IPS-18c (cell line): ENCODE measurements around the gene HAND1.

Experiments used
- H3K4me3 ChIP-seq: 2 replicates; pipeline ENCODE4 v1.7.0; 2013; ENCODE audit warnings: low read depth, mild to moderate bottlenecking, low read length, moderate library complexity; ENCODE audit not compliant: insufficient read depth
- H3K9me3 ChIP-seq: one replicate; pipeline ENCODE4 v1.6.1; 2013; ENCODE audit warnings: mild to moderate bottlenecking, low read length, moderate library complexity; ENCODE audit not compliant: control insufficient read depth, insufficient read depth

Gene HAND1

DNA sequence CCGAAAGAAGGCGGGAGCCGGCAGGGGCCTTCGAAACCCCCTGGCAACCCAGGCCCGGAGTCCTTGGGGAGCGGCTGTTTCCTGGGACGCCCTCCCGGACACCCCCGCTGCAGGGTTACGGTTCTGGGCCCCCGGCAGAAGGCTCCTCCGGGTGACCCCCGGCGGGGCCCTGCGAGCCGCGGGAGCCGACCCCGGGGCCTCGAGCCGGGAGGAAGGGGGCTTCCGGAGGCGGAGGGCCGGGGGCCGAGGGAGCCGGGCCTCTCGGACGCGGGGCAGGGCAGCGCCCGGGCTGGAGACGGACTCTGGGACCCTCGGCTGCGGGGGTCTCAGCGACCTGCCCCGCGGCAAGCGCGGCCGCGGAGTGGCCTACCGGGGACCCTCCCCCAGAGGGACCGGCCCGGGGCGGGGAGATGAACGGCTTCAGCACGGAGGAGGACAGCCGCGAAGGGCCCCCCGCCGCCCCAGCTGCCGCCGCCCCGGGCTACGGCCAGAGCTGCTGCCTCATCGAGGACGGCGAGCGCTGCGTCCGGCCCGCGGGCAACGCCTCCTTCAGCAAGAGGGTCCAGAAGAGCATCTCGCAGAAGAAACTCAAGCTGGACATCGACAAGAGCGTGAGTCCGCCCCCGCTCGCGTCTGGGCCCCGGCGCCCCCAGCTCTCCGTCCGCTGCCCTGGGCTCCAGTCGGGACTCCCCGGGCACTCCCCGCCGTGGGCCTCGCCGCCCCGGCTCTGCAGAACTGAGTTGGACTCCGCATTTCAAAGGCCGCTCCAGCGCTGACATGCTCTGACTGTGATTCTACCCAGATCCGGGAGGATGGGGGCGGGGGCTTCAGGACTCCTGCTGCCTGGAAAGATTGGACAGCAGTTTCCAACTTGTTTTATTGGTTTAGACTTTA, 31.6 kb downstream of the HAND1 start:
- H3K9me3 ChIP-seq, result no peaks in the 10 kb centered on the region

DNA sequence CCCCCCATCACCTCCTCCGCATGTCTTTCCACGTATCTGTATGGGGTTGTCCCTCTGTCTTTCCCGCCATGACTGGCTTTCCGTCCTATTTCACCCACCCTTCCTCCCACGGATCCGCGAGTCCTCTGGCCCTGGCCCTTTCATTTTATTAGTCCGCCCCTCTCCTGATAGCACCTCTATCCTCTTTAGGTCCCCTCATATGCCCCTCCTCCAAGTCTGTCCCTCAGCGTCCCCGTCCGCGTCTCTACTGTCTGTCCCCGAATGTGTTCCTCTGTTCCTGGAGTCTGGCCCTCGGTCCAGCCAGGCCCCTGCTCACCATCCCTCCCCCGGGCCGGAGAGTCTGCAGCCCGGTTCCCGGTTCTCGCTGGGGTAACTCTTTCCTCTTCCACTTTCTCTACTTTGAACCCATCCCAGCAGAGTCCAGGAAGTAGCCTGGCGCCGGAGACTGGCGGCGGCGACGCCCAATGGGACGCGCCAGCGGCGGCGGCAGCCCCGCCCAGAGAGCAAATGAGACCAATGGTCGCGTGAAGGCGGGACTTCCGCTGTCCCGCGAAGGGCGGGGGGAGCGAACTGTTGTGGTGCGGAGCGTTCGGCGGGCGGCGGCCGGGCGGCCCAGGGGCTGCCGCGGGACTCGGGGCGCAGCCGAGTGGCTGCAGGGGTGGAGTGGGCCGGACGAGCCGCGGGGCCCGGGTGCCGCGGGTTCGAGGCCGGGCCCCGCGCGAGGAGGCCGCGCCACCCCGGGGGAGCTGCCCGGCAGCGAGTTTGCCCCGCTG, 32.4 kb downstream of the HAND1 start, which contains the start of gene SAP30L:
TSS of gene SAP30L (plus strand) at position 576 of the 773 bp plus-strand sequence. CDS start 608 bp downstream, outside the sequence.
- Histone ChIP-seq H3K9me3 (no peaks in the 10 kb centered on the region), H3K4me3 (peak within 1 kb of the TSS; percentile 97)

More for the DNA sequence above, 31.6 kb downstream of the HAND1 start:
- peak overlapping the region; percentile 97 for H3K4me3 ChIP-seq

DNA sequence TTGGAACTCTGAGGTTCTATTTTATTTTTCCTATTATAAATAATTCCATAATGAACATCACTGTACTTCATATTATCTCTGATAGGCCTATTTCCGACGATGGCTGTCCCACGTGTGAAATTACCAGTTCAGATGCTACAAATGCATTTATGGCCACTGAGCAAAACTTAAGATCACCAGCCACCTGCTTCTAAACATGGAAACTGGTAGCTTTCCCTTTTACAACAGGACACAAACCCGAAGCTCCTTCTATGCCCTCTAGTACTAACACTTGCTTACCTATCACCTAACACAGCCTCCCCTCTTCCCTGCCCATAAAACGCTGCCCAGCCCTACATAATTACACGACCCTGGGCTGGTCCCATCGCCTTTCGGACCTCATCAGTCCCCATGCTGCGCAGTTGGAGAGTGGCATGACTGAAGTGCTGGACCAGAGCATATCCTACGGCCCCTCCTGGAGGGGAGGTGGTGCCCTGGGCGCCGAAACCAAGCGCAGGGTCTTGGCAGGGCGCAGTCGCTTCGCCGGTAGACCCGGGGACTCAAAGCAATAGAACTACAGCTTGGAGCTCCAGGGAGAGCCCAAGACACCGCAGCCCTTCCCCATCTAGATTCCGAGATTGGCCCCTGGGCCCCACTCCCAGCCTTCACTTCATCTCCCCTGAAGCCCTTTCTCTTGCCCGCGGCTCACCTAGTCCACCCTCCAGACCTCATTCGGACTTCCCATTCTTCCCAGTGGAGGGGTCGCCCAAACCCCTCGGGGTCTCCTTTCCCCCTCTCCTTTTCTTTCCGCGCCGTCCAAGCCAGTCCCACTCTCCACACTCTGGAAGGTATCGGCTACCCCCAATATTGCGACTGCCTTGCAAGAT, 33.2 kb downstream of the HAND1 start:
- Histone ChIP-seq H3K9me3 (no peaks in the 10 kb centered on the region), H3K4me3 (peak overlapping the region; percentile 97)

DNA sequence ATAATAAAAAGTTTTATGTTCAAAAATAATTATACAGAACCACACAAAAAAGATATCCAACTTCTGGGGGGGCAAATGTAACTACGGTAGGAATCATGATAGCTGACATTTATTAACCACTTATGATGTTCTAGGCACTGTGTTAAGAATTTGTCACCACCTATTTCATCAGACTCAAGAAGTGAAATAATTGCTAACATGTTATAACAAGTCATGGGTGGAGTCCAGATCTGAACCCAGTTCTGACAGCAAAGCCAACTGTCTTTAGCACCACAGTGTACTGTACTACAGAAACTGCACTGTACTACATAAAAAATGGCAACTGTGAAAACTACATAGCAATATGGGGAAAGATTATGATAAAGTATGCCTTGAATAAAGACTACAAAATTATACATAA, 35.2 kb downstream of the HAND1 start:
- no peaks in the 10 kb centered on the region for H3K9me3 ChIP-seq
- no peak overlapping the region for H3K4me3 ChIP-seq

DNA sequence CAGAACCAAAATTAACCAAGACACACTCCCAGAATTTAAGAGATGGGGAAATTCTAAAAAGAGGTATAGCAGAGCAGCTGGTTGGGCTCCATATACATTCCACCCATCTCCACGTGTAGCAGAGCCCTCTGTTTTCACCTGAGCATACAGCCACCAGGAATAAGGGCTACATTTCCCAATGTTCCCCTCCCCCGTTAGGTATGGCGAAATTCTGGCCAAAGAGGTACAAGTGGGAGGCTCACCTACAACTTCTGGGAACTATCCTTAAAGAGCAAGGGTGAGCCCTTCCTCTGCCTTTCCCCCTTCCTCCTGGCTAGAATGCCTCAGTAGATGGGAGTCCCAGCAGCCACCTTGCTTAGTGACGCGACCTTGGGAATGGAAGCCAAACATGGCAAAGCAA, 37.5 kb downstream of the HAND1 start:
- Histone ChIP-seq H3K4me3 (no peak overlapping the region), H3K9me3 (no peaks in the 10 kb centered on the region)

DNA sequence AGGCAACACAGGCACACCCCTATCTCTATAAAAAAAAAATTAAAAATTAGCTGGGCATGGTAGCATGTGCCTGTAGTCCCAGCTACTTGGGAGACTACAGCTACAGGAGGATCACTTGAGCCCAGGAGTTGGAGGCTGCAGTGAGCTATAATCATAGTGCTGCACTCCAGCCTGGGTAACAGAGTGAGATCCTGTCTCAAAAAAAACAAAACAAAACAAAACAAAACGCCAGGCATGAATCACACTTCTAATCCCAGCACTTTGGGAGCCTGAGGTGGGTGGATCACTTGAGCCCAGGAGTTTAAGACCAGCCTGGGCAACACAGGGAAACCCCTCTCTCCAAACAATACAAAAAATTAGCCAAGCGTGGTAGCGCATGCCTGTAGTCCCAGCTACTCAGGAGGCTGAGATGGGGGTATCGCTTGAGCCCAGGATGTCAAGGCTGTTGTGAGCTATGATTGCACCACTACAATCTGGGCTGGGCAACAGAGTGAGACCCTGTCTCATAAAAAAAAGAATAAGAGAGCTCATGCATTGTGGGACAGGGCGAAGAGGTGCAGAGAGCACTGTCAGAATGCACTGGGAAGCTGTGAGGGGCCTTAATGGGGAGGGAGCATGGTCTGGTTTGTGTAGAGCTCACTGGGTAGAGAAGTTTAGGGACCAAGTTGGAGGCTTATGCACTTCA, 40.6 kb downstream of the HAND1 start:
- Histone ChIP-seq H3K9me3 (no peaks in the 10 kb centered on the region), H3K4me3 (no peak overlapping the region)

DNA sequence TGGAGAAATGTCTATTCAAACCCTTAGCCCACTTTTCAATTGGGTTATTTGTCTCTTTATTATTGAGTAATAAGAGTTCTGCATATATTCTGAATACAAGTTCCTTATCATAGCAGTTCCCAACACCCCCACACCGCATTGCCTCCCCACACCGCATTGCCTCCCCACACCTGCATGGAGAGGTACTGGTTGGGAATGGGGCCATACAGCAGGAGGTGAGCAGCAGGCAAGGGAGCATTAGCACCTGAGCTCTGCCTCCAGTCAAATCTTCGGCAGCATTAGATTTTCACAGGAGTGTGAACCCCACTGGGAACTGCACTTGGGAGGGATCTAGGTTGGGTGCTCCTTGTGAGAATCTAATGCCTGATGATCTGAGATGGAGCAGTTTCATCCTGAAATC, 42.8 kb downstream of the HAND1 start:
- H3K9me3 ChIP-seq, result no peaks in the 10 kb centered on the region
- H3K4me3 ChIP-seq, result no peak overlapping the region

DNA sequence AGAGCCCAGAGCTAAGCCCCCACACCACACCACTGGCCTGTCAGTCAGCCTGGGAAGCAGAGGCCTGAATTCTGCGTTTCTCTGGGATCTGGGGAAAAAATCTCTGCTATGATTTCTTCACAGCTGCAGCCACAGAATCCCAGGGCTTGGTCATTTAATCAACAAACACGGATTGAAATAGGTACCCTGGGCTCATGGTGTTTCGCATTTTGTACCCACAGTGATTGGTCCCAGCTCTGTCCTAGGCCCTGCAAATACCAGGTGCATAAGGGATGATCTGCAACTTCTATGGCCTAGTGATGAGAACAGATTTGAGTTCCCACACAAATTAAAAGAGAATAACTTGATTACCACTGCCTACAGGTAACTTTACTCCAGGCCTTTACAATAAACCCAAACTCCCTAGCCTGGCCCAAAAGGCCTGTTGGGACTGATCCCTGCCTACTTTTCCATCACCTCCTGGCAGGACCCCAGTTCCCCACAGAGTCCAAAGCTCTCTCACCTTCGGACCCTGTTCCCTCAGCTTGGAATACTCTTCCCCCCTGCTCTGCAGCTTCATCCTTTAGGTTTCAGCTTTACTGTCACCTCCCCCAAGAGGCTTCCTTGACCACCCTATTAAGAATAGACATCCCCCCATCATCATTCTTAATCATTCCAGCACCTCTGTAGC, 46.9 kb downstream of the HAND1 start:
- no peaks in the 10 kb centered on the region for H3K9me3 ChIP-seq

DNA sequence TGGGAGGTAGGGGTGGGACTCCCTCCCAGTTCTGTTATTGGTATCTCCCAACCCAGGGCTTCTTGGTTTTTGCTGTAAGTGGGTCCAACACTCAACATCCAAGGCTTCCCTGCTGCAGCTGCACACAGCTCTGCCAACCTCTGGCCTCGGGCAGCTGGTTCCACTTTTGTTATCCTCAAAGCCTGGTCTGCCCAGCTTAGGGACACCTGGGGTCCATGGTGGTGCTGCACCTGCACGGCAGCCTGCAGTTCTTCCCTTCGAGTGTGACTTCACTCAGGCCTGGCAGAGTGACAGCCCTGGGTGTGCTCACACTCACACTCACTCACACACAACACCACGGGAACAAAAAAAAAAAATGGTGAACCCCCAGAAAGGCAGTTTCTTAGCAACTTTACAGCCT, 47.6 kb downstream of the HAND1 start:
- no peak overlapping the region for H3K4me3 ChIP-seq
- no peaks in the 10 kb centered on the region for H3K9me3 ChIP-seq

More for the DNA sequence above, 46.9 kb downstream of the HAND1 start:
- no peak overlapping the region for H3K4me3 ChIP-seq

DNA sequence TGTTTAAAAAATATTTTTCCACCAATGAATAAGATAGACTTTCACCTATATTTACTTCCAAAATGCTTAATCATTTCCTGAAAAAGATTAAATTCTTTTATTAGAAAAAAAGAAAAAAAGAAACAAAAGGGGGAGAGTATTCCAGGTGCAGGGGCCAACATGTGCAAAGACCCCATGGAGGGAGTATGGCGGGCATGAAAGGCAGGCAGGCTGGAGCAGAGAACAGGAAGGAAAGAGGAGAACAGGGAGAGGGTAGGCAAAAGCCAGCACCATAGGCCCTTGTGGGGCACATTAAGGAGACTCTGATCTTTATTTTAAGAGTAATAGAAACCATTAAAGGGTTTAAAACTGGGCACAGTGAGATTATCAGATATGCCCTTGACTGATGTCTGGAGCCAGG, 48.7 kb downstream of the HAND1 start:
- Histone ChIP-seq H3K4me3 (no peak overlapping the region), H3K9me3 (no peaks in the 10 kb centered on the region)

DNA sequence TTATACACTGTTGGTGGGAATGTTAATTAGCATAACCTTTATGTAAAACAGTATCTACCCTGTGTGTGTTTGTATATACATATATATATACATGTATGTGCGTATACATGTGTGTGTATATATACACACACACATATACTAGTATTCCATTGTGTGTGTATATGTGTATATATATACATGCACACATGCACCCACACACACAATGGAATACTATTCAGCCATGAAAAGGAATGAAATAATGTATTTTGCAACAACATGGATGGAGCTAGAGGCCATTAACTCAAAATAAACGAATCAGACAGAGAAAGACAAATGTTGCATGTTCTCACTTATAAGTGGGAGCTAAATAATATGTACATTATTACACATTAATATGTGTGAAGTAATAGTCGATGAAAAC, 49.8 kb downstream of the HAND1 start:
- no peak overlapping the region for H3K4me3 ChIP-seq

More for the DNA sequence above, 49.8 kb downstream of the HAND1 start:
- no peaks in the 10 kb centered on the region for H3K9me3 ChIP-seq
